Measurements from ENCODE around the gene LAMB1.
"Not testable (repeated sequence)": the region's sequence is repeated elsewhere in the genome, so short reads cannot be mapped to it uniquely, and the experiment has no call there.

LAMB1 gene

GRCh38 chr7:107968449-107968848 lies 34.5 kb downstream of the LAMB1 start:
- no peak for DNase-seq

- no peak for DNase-seq
Observed at GRCh38 chr7:107967420-107967819, 35.5 kb downstream of the LAMB1 start.

- DNase-seq: peak; percentile 40
Observed at GRCh38 chr7:107966711-107967110, 36.2 kb downstream of the LAMB1 start.

GRCh38 chr7:107964510-107964909 lies 38.5 kb downstream of the LAMB1 start:
- no peak for DNase-seq

DNA sequence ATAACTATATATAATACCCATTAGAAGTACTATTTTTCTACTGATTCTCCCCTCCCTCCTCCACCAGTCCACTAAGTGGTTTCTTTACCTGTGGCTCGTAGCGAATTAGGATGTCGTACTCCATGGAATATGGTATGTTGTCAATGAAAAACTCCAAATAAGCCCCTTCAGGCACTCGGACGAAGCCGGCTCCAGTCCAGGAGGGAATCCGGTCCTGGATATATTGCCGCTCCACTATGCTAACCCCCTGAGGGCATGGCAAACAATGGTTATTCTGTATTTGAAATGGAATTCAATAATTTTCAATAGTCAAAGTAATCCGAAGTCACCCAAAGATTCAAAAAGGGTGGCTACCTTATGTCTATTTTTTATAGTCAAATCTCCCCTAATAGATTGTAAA lies 40.1 kb downstream of the LAMB1 start:
- DNase-seq: no peak

DNA sequence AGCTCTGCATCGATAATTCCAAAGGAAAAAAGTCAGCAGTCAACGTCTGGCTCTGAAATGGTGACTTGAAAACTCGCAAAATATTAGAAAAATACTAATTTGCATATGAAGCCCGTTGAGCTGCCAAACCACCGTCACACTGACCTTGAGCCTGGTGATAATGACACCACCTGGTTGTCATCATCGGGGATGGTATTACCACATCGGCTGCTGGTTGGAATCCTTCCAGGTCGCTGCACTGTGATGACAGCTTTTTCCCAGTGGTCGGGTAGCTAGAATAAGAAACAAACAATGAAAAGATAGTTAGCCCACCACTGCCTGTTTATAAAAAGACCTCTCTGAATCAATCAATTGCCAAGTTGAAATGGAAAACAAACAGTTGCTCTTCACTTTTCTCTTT lies 41.6 kb downstream of the LAMB1 start:
- DNase-seq: no peak

DNA sequence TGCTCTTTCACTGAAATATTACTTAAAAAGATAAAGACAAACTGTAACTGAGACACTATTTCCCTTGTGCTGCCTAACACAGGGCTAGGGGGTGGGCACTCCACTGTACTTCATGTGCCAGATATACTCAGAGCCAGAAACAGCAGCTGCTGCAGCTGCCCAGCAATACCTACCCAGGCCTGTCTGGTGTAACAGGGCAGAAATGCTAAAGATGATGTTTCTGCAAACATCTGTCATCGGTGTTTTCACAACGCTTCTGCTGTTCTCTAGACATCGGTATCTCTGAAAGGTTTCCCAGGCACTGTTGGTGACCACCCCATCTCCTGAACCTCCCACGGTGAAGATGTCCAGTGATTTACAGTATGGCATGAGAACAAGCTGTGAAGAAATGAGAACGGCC lies 42.7 kb downstream of the LAMB1 start:
- no peak for DNase-seq

DNA sequence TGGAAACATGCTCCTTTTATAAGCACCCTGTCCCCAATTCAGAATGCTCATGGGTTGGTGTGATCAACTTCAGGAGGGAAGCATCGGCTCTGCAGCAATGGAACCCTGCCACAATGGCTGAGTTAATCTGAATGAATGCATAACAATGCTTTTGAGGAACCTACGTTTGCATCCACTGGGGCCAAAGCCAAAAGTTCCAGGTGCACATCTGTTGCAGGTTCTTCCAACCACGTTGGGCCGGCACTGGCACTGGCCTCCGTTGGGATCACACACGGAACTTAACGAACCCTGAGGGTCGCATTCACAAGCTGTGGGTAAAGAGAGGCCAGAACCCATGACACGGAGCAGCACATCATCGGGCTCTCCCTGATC lies 43.4 kb downstream of the LAMB1 start:
- DNase-seq: no peak

DNA sequence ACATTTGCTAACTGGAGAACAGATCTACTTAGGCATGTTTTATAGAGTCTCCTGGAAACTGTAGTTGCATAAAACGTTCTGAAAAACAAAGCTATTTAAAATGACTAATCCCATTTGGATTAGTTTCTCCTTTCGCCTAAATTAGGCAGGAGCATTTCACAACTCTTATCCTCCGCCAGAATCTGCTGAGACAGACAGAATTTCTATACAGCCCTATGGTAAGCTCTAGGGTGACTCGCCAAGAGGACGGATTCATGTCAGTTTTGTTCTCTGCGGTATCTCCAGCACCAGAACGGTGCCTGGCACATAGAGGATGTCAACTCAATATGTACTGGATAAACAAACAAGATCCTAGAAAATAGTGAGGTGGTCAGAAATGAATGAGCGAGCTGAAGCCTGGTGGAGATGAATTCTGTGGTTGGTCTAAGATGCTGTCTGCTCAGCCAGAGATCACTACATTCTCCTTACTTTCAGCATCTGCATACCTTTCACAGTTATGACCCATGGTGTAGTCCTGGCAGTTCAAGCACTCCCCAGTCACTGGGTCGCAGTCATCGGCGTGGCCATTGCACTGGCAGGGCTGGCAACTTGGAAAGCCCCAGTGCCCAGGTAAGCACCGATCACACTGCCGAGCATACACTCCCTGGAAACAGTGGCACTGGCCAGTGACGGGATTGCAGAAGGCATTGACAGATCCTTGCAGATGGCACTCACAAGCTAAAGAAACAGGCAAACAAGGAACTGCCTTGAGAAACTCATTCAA lies 44.0 kb downstream of the LAMB1 start:
- no peak for DNase-seq

DNA sequence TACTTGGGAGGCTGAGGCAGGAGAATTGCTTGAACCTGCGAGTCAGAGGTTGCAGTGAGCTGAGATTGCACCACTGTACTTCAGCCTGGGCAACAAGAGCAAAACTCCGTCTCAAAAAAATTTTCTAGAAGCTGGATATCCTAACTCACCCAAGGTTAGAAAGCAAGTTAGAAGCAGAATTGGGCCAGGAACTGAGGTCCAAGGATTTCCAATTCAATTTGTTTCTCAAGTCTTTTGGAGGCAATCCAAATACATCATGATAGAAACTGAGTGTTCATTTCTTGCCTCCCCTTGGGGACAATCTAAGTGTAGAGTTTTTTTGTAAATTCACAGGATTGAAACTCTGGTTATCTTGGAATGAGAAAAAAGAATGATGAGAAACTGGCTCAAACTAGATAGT lies 45.5 kb downstream of the LAMB1 start:
- no peak for DNase-seq

DNA sequence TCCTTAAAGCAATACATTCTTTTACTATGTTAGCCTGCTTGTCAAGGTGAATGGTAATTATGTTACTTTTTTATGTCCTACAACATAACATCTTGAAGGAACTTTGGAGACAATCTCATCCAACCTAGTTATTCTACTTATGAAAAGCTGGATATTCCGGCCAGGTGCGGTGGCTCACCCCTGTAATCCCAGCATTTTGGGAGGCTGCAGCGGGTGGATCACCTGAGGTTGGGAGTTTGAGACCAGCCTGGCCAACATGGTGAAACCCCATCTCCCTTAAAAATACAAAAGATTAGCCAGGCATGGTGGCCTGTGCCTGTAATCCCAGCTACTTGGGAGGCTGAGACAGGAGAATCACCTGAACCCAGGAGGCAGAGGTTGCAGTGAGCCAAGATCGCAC lies 46.0 kb downstream of the LAMB1 start:
- DNase-seq: not testable (repeated sequence)

- DNase-seq: no peak
Observed at GRCh38 chr7:107955394-107955793, 47.6 kb downstream of the LAMB1 start.

GRCh38 chr7:107953924-107954303 lies 49.0 kb downstream of the LAMB1 start:
- DNase-seq: no peak

- no peak for DNase-seq
Observed at GRCh38 chr7:107953265-107953923, 49.6 kb downstream of the LAMB1 start.

GRCh38 chr7:107951896-107952295 lies 51.1 kb downstream of the LAMB1 start:
- DNase-seq: no peak

GRCh38 chr7:107951172-107951787 lies 51.7 kb downstream of the LAMB1 start:
- no peak for DNase-seq

GRCh38 chr7:107949443-107949935 lies 53.5 kb downstream of the LAMB1 start:
- DNase-seq: no peak

DNA sequence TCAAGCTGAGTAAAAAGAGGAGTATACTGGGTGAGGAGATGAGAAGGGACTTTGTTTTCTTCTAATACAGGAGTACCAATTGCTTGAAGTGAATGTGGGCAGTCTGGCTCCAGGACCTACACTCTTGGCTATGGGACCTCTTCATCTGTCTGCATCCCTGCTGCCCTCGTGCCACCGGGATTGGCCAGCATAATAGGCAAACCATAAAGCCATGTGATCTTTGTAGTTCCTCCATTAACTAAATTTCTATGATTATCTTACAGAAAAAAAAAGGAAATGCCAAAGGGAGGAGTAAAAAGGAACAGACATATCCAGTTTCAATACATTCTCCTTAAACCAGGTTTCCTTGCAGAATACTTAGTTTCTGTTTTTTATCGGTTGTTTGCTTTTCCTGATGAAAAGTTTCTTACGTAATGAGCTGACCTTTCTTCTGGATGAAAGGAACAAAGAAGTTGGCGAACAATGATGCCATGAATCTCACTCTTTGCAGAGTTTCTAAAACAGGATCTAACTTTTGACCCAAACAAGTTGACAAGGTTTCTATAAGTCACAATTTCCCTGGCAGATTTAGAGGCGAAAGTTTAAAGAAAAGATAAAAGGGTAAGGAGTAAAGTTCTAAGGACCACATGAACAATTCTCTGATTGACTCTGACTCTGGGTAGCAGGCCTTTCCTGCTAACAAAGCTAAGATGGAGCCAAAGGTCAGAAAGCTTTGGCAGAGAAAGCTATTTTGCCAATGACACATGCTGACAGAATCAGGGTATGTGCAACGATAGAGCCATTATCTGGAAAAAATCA lies 54.1 kb downstream of the LAMB1 start:
- DNase-seq: peak; percentile 69

- DNase-seq: no peak
Observed at GRCh38 chr7:107946881-107947280, 56.1 kb downstream of the LAMB1 start.

- DNase-seq: no peak
Observed at GRCh38 chr7:107946451-107946850, 56.5 kb downstream of the LAMB1 start.

- no peak for DNase-seq
Observed at GRCh38 chr7:107945332-107945731, 57.6 kb downstream of the LAMB1 start.

DNA sequence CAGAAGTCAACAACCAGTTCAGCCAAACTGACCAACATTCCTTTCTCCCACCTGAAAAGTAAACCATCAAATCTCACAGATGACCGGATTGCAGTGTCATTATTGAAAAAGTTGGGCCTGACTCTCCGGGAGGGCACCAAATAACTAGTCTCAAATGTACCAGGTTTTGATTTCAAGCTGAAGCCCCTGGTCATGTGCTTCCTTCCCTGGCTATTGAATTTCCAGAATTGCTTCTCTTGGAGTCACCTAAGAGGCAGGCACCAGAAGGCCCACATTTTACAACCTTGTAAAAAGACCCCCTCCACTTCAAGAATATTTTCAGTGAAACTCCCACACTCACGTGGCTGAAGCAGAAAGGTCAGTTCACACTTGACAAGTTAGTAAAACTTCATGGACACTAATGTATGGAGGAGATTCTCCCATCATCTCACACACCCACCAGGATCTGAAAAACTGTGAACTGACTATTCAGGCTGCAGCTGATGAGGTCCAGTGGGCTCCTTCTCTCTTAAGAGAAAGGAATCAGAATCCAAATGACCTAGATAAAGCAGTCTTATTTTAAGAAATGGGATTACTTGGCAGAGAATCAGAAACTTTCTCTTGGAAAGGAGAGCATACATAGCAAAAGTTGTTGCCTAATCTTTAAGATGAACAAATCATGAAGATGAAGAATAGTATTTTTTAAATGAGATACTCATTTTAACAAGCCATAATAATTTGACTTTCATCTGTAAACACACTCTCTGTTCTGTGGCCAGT lies 58.4 kb downstream of the LAMB1 start:
- DNase-seq: no peak

GRCh38 chr7:107943018-107943417 lies 59.9 kb downstream of the LAMB1 start:
- no peak for DNase-seq
